Fibroblast of skin of right biceps (primary cell): Measurements from ENCODE around the gene DOCK1.

Experiments
- DNase-seq: peaks from one replicate; pipeline ENCODE4 v3.0.0-alpha.2; 2013

DOCK1 gene

GRCh38 chr10:127444155-127444554, 538.9 kb downstream of the DOCK1 start:
- DNase-seq = no peak

- DNase-seq = no peak
Measured at GRCh38 chr10:127447197-127447596, 542.0 kb downstream of the DOCK1 start.

- DNase-seq = no peak
Measured at GRCh38 chr10:127449490-127449889, 544.3 kb downstream of the DOCK1 start.

- no peak for DNase-seq
Measured at GRCh38 chr10:127450644-127451043, 545.4 kb downstream of the DOCK1 start.

GRCh38 chr10:127451628-127452027, 546.4 kb downstream of the DOCK1 start:
- no peak for DNase-seq

GRCh38 chr10:127452568-127452967, 547.3 kb downstream of the DOCK1 start:
- no peak for DNase-seq

GRCh38 chr10:127453706-127454105, 548.5 kb downstream of the DOCK1 start:
- DNase-seq = no peak

GRCh38 chr10:127456122-127456521, 550.9 kb downstream of the DOCK1 start:
- DNase-seq = no peak

- DNase-seq = no peak
Measured at GRCh38 chr10:127458016-127458810, 553.0 kb downstream of the DOCK1 start.

GRCh38 chr10:127458829-127459228, 553.6 kb downstream of the DOCK1 start:
- DNase-seq = no peak

GRCh38 chr10:127459918-127460317, 554.7 kb downstream of the DOCK1 start:
- no peak for DNase-seq

GRCh38 chr10:127462643-127463295, 557.5 kb downstream of the DOCK1 start:
- no peak for DNase-seq

GRCh38 chr10:127463548-127463947, 558.3 kb downstream of the DOCK1 start:
- no peak for DNase-seq

GRCh38 chr10:127464561-127464960, 559.3 kb downstream of the DOCK1 start:
- no peak for DNase-seq

GRCh38 chr10:127467811-127468210, 562.6 kb downstream of the DOCK1 start:
- DNase-seq = no peak

- DNase-seq = no peak
Measured at GRCh38 chr10:127468632-127469031, 563.4 kb downstream of the DOCK1 start.

- DNase-seq = no peak
Measured at GRCh38 chr10:127470911-127471310, 565.7 kb downstream of the DOCK1 start.

GRCh38 chr10:127472976-127473375, 567.7 kb downstream of the DOCK1 start:
- DNase-seq = no peak

- no peak for DNase-seq
Measured at GRCh38 chr10:127474501-127474900, 569.3 kb downstream of the DOCK1 start.

GRCh38 chr10:127485153-127485857, 580.1 kb downstream of the DOCK1 start:
- DNase-seq = peak; percentile 12

- DNase-seq = no peak
Measured at GRCh38 chr10:127486355-127486754, 581.1 kb downstream of the DOCK1 start.

- no peak for DNase-seq
Measured at GRCh38 chr10:127492607-127493250, 587.5 kb downstream of the DOCK1 start.

GRCh38 chr10:127496035-127496434, 590.8 kb downstream of the DOCK1 start:
- DNase-seq = no peak
